WTC11 (cell line): ENCODE results near the gene SEZ6L2. TPM values are rescaled to one million over a fixed set of nuclear protein-coding genes. Genes with fewer than 3 reads are reported as not detected.
A peak's percentile ranks its signal among the peaks of the same experiment; 100 is the strongest.

Experiments
- ATAC-seq: fragments of 200-7000 bp; cut with Tn5 transposase; 2 replicates; pipeline ENCODE4 v1.10.0; 2021; ENCODE audit warnings: mild to moderate bottlenecking, moderate library complexity
- CTCF ChIA-PET: fragments of 300-600 bp; sonication (Branson Sonifier 250); formaldehyde crosslinking; loops from one replicate; lab custom pipeline; 2021; ENCODE audit warnings: antibody characterized with exemption; lab: Charles Lee
- POLR2A ChIA-PET: fragments of 350-600 bp; sonication (Branson Sonifier 250); formaldehyde crosslinking; loops from one replicate; lab custom pipeline; 2021; ENCODE audit warnings: antibody characterized with exemption; lab: Charles Lee
- DNase-seq: peaks from one replicate; pipeline ENCODE4 v3.0.0; 2021; ENCODE audit warnings: low spot score
- H3K27ac Mint-ChIP-seq: 2 replicates; pipeline ENCODE4 v1.8.0; 2021; ENCODE audit warnings: mixed read lengths
- H3K27me3 Mint-ChIP-seq: 2 replicates; pipeline ENCODE4 v1.8.0; 2021; ENCODE audit warnings: low read depth, mild to moderate bottlenecking, moderate library complexity, mixed read lengths
- H3K36me3 Mint-ChIP-seq: 2 replicates; pipeline ENCODE4 v1.8.0; 2021; ENCODE audit warnings: mixed read lengths
- H3K4me1 Mint-ChIP-seq: 2 replicates; pipeline ENCODE4 v1.8.0; 2022; ENCODE audit warnings: mixed read lengths
- H3K4me3 Mint-ChIP-seq: 2 replicates; pipeline ENCODE4 v1.8.0; 2021; ENCODE audit warnings: mild to moderate bottlenecking, moderate library complexity, mixed read lengths
- H3K9me3 Mint-ChIP-seq: 2 replicates; pipeline ENCODE4 v1.8.0; 2021; ENCODE audit warnings: mixed read lengths
- ATF3 ChIP-seq: sonication (generic); formaldehyde crosslinking; conservative IDR thresholded peaks from 2 replicates; pipeline ENCODE4 v1.8.1; 2022; ENCODE audit warnings: mild to moderate bottlenecking, missing genetic modification reagents
- CREM ChIP-seq: sonication (generic); formaldehyde crosslinking; IDR thresholded peaks from 2 replicates; pipeline ENCODE4 v1.8.1; 2022; ENCODE audit warnings: mild to moderate bottlenecking, missing genetic modification reagents, moderate library complexity
- E2F4 ChIP-seq: sonication (generic); formaldehyde crosslinking; IDR thresholded peaks from 2 replicates; pipeline ENCODE4 v1.8.1; 2022; ENCODE audit warnings: low read depth, mild to moderate bottlenecking, moderate library complexity, missing genetic modification reagents, borderline replicate concordance
- GABPB1 ChIP-seq: sonication (generic); formaldehyde crosslinking; IDR thresholded peaks from 2 replicates; pipeline ENCODE4 v1.8.1; 2023; ENCODE audit warnings: mild to moderate bottlenecking, missing genetic modification reagents
- NFE2L1 ChIP-seq: sonication (generic); formaldehyde crosslinking; IDR thresholded peaks from 2 replicates; pipeline ENCODE4 v1.8.1; 2023; ENCODE audit warnings: missing genetic modification reagents
- SMAD4 ChIP-seq: sonication (generic); formaldehyde crosslinking; IDR thresholded peaks from 2 replicates; pipeline ENCODE4 v1.8.0; 2022; ENCODE audit warnings: mild to moderate bottlenecking, missing genetic modification reagents
- SOX15 ChIP-seq: fragments of 250-450 bp; sonication (Bioruptor Pico); IDR thresholded peaks from 2 replicates; pipeline ENCODE4 v1.9.0; 2021; ENCODE audit warnings: mild to moderate bottlenecking
- STAT6 ChIP-seq: sonication (generic); formaldehyde crosslinking; conservative IDR thresholded peaks from 2 replicates; pipeline ENCODE4 v1.8.1; 2023; ENCODE audit warnings: mild to moderate bottlenecking, low read depth, missing genetic modification reagents, moderate library complexity
- TEAD4 ChIP-seq: sonication (generic); formaldehyde crosslinking; IDR thresholded peaks from 2 replicates; pipeline ENCODE4 v1.8.0; 2022; ENCODE audit warnings: mild to moderate bottlenecking, missing genetic modification reagents
- TP53 ChIP-seq: sonication (generic); formaldehyde crosslinking; IDR thresholded peaks from 2 replicates; pipeline ENCODE4 v1.8.1; 2023; ENCODE audit warnings: mild to moderate bottlenecking, missing genetic modification reagents
- ZNF281 ChIP-seq: sonication (generic); formaldehyde crosslinking; IDR thresholded peaks from 2 replicates; pipeline ENCODE4 v1.8.0; 2023; ENCODE audit warnings: mild to moderate bottlenecking, missing genetic modification reagents
- ZNF317 ChIP-seq: sonication (generic); formaldehyde crosslinking; IDR thresholded peaks from 2 replicates; pipeline ENCODE4 v1.8.1; 2023; ENCODE audit warnings: low read depth, mild to moderate bottlenecking, moderate library complexity, missing genetic modification reagents, borderline replicate concordance
- ZNF396 ChIP-seq: fragments of 250-450 bp; sonication (Bioruptor Pico); IDR thresholded peaks from 2 replicates; pipeline ENCODE4 v1.8.0; 2021; ENCODE audit warnings: mild to moderate bottlenecking, moderate library complexity, borderline replicate concordance
- ZNF532 ChIP-seq: fragments of 250-450 bp; sonication (Bioruptor Pico); IDR thresholded peaks from 2 replicates; pipeline ENCODE4 v1.9.0; 2021; ENCODE audit warnings: mild to moderate bottlenecking, borderline replicate concordance
- ZSCAN18 ChIP-seq: fragments of 250-450 bp; sonication (Bioruptor Pico); IDR thresholded peaks from 2 replicates; pipeline ENCODE4 v2.1.2; 2022; ENCODE audit warnings: mild to moderate bottlenecking, moderate library complexity
- total RNA-seq: library from RNA; stranded (reverse); gene quantifications from 3 replicates; pipeline ENCODE4 v1.2.3, GENCODE V29; 2021
- TF ChIP-seq, protein P1 (sequence below): fragments of 250-450 bp; sonication (Bioruptor Pico); IDR thresholded peaks from 2 replicates; pipeline ENCODE4 v1.8.0; 2021; ENCODE audit warnings: mild to moderate bottlenecking

Gene SEZ6L2
- total RNA-seq, 1 experiment from 2014 or later = 58.2 TPM

DNA sequence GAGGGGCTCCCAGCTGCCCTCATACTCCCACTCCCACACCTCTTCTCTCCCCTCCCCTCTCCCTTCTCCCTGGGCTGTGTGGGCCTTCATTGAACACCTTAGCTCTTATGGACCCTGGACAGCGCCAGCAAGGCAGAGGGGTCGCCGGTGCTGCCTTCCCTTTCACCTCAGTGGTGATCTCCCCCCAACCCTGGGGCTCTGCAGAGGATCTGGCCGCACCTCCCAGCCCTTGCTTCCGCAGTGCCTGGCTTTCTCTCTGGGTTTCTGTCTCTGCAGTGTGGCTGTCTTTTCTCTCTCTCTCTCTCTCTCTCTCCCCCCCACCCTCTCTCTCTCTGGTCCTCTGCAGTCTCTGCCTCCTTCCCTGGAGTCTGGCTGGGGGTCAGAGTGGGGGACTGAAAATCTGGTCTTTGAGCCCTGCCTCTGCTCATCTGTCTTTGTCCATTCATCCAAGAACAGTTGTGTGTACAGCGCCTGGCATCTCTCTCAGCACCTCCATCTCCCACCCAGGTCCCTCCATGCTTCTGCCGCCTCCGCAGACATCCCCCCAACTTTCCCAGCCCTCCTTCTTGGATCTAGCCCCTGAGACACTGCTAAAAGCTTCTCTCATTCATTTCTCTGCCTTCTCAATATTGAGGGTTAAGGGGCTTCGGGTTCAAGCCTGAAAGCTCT lies 1.1 kb downstream of the SEZ6L2 start:
- ChIA-PET POLR2A (interaction anchor here (0.6 to 3.6 kb wide), 2 partner anchors 28 to 442 kb away, joined by 10 to 13 read pairs; partner anchors contain the start of gene KCTD13), CTCF (interaction anchor here (0.7 to 4.8 kb wide), 5 partner anchors 16 to 214 kb away, joined by 3 to 42 read pairs (median 5); partner anchors contain the start of genes CDIPT and TLCD3B)
- Mint-ChIP-seq H3K27ac (0 out of 2 replicates have a peak overlapping the region, but pooled peaks have one; percentile 69), H3K4me3 (peak overlapping the region; percentile 98), H3K4me1 (peaks cover 29% of the 10 kb centered on the region), H3K27me3 (no peaks in the 10 kb centered on the region), H3K36me3 (peaks cover 11% of the 10 kb centered on the region; the same call in 1 of the 2 replicates), H3K9me3 (no peaks in the 10 kb centered on the region)
- peak; percentile 3 for ATAC-seq
- peak; percentile 47 for DNase-seq
- no peak for TF ChIP-seq E2F4
- 0 out of 2 replicates have a peak, but pooled peaks have one; percentile 3 for TF ChIP-seq NFE2L1 (CRISPR knock-in tag)

DNA sequence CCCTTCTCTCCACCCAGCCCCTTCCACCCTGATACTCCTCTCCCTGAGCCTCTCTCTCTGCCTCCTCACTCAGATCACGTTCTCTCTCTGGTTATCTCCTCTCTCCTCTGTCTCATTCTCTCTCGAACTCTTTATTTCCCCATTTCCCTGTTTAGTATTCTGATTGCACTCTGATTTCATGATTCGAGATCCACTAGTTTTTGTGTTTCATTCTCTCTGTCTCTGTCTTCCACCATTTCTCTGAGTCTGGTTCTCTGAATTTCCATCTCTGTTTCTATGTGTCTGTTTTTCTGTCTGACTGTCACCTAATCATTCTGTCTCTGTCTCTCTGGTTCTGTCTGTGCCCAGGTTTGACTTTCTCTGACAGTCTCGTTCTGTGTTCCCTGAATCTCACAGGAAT lies 2.0 kb downstream of the SEZ6L2 start:
- ChIA-PET CTCF (no interaction called here), POLR2A (no interaction called here)
- no peak for ATAC-seq
- H3K9me3 Mint-ChIP-seq = no peaks in the 10 kb centered on the region
- H3K4me1 Mint-ChIP-seq = peaks cover 33% of the 10 kb centered on the region
- H3K36me3 Mint-ChIP-seq = peaks cover 11% of the 10 kb centered on the region; the same call in 1 of the 2 replicates
- TF ChIP-seq TP53 (CRISPR knock-in tag) (no peak), GABPB1 (CRISPR knock-in tag) (no peak), NFE2L1 (CRISPR knock-in tag) (no peak)
- TF ChIP-seq, protein P1, sequence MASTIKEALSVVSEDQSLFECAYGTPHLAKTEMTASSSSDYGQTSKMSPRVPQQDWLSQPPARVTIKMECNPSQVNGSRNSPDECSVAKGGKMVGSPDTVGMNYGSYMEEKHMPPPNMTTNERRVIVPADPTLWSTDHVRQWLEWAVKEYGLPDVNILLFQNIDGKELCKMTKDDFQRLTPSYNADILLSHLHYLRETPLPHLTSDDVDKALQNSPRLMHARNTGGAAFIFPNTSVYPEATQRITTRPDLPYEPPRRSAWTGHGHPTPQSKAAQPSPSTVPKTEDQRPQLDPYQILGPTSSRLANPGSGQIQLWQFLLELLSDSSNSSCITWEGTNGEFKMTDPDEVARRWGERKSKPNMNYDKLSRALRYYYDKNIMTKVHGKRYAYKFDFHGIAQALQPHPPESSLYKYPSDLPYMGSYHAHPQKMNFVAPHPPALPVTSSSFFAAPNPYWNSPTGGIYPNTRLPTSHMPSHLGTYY (CRISPR knock-in tag) = no peak
- TF ChIP-seq, all 79 proteins: peak for 0
- Mint-ChIP-seq H3K27ac (no peak overlapping the region; the same call in 1 of the 2 replicates), H3K27me3 (no peaks in the 10 kb centered on the region), H3K4me3 (no peak overlapping the region)
- no peak for DNase-seq

DNA sequence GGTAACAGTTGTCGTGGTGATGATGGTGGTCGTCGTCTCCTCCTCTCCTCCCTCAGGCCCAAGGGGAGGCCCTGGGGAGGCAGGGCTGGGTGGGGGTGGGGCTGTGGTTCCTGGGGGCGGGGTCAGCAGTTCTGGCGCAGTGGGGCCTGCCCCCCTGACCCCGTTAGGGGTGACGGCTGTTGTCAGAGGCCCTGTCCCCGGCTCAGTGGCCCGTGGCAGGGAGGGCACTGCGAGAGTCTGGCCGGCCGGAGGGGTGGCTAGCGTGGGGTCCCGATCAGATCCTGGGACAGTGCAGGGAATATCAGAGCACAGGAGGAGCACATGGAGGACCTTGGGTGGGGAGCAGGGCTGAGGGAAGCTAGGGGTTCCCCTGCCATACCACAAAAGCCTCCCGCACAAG lies 2.5 kb downstream of the SEZ6L2 start:
- no peak overlapping the region for H3K27ac Mint-ChIP-seq
- peaks cover 35% of the 10 kb centered on the region for H3K4me1 Mint-ChIP-seq
- POLR2A ChIA-PET = no interaction called here
- ATAC-seq = no peak
- H3K36me3 Mint-ChIP-seq = peaks cover 11% of the 10 kb centered on the region; the same call in 1 of the 2 replicates
- CTCF ChIA-PET = no interaction called here
- DNase-seq = no peak
- H3K27me3 Mint-ChIP-seq = no peaks in the 10 kb centered on the region
- H3K9me3 Mint-ChIP-seq = no peaks in the 10 kb centered on the region
- H3K4me3 Mint-ChIP-seq = no peak overlapping the region
- no peak for TF ChIP-seq ZNF532
- TF ChIP-seq SMAD4 (CRISPR knock-in tag) = no peak
- no peak for TF ChIP-seq GABPB1 (CRISPR knock-in tag)
- TF ChIP-seq ZSCAN18 (CRISPR knock-in tag) = no peak
- no peak for TF ChIP-seq ZNF396 (CRISPR knock-in tag)
- no peak for TF ChIP-seq SOX15 (CRISPR knock-in tag)
- TF ChIP-seq CREM (CRISPR knock-in tag) = no peak
- no peak for TF ChIP-seq STAT6
- TF ChIP-seq ATF3 (CRISPR knock-in tag) = no peak
- no peak for TF ChIP-seq ZNF281 (CRISPR knock-in tag)
- TF ChIP-seq TEAD4 = no peak
- TF ChIP-seq ZNF317 (CRISPR knock-in tag) = no peak
